A549 (cell line): Measurements from ENCODE around the gene CLPTM1. TPM values are rescaled to one million over a fixed set of nuclear protein-coding genes. Genes with fewer than 3 reads are reported as not detected.

Experiments used
- ATAC-seq, 2 experiments: fragments of 200-7000 bp in 1 of 2; fragments of >200 bp in 1 of 2; cut with Nextera tagmentation in 1 of 2; cut with Tn5 transposase in 1 of 2; 3 replicates each; pipeline versions ENCODE4 v1.8.0 to v1.9.1; 2018 to 2020; ENCODE audit warnings: mild to moderate bottlenecking in 1 of 2, moderate library complexity in 1 of 2
- CTCF ChIA-PET: fragments of 300-600 bp; sonication (Branson Sonifier 250); formaldehyde crosslinking; extraction: SDS; loops from one replicate; lab custom pipeline; 2021; ENCODE audit warnings: antibody characterized with exemption, inconsistent platforms; lab: Yijun Ruan, JAX
- POLR2A ChIA-PET: fragments of 350-600 bp; formaldehyde crosslinking; extraction: SDS; loops from one replicate; lab custom pipeline; 2021; ENCODE audit warnings: antibody characterized with exemption, inconsistent platforms; lab: Yijun Ruan, JAX
- DNase-seq, 2 experiments: peaks; one replicate each; pipeline versions ENCODE4 v3.0.0 to v3.0.0-alpha.2; 2011 to 2016; ENCODE audit warnings: low read depth in 1 of 2, low spot score in 1 of 2
- FAIRE-seq: peaks from 2 replicates; lab custom pipeline; 2011; peaks lifted over from hg19 to GRCh38; lab: Jason Lieb, UNC
- H3K27ac ChIP-seq, 2 experiments: fragments of >200 bp; sonication (Bioruptor Twin); formaldehyde crosslinking; 3 replicates each; pipeline ENCODE4 v1.5.1; 2016 to 2017
- H3K4me1 ChIP-seq: fragments of >200 bp; sonication (Bioruptor Twin); formaldehyde crosslinking; 3 replicates; pipeline ENCODE4 v1.6.1; 2016
- H3K4me2 ChIP-seq: fragments of >200 bp; sonication (Bioruptor Twin); formaldehyde crosslinking; 3 replicates; pipeline ENCODE4 v1.6.1; 2016
- H3K4me3 ChIP-seq: fragments of >200 bp; sonication (Bioruptor Twin); formaldehyde crosslinking; 3 replicates; pipeline ENCODE4 v1.5.1; 2016
- H3K9me3 ChIP-seq: fragments of >200 bp; sonication (Bioruptor Twin); formaldehyde crosslinking; 3 replicates; pipeline ENCODE4 v1.6.1; 2016
- ATOH8 ChIP-seq: fragments of 250-450 bp; sonication (Bioruptor Pico); IDR thresholded peaks from 2 replicates; pipeline ENCODE4 v1.5.0; 2020; ENCODE audit warnings: low read depth, mild to moderate bottlenecking, moderate library complexity
- BHLHE40 ChIP-seq: IDR thresholded peaks from 2 replicates; pipeline ENCODE4 v1.6.1; 2012; ENCODE audit warnings: low read depth, low read length, inconsistent platforms
- CBX2 ChIP-seq: fragments of 200-600 bp; sonication (generic); IDR thresholded peaks from 2 replicates; pipeline ENCODE4 v1.6.1; 2016; ENCODE audit warnings: low read depth, mild to moderate bottlenecking, borderline replicate concordance
- CBX8 ChIP-seq: fragments of 200-600 bp; sonication (generic); IDR thresholded peaks from 2 replicates; pipeline ENCODE4 v1.6.1; 2016
- CHD2 ChIP-seq: fragments of 150-350 bp; IDR thresholded peaks from 2 replicates; pipeline ENCODE4 v1.6.1; 2014; ENCODE audit warnings: low read length; ENCODE audit not compliant: partially characterized antibody
- CTCF ChIP-seq: fragments of >200 bp; sonication (Bioruptor Twin); formaldehyde crosslinking; IDR thresholded peaks from 3 replicates; pipeline ENCODE4 v1.5.1; 2016
- E2F6 ChIP-seq: IDR thresholded peaks from 2 replicates; pipeline ENCODE4 v1.6.1; 2012; ENCODE audit warnings: low read depth, borderline replicate concordance
- EHMT2 ChIP-seq: fragments of 200-600 bp; sonication (generic); IDR thresholded peaks from 2 replicates; pipeline ENCODE4 v1.6.1; 2016; ENCODE audit warnings: antibody characterized with exemption, low read depth, mild to moderate bottlenecking, moderate library complexity
- FOXS1 ChIP-seq: fragments of 250-450 bp; sonication (Bioruptor Pico); IDR thresholded peaks from 2 replicates; pipeline ENCODE4 v1.5.0; 2020; ENCODE audit warnings: mild to moderate bottlenecking, moderate library complexity
- HOXB5 ChIP-seq: fragments of 250-450 bp; sonication (Bioruptor Pico); IDR thresholded peaks from 2 replicates; pipeline ENCODE4 v1.5.0; 2020; ENCODE audit warnings: mild to moderate bottlenecking, moderate library complexity
- KDM1A ChIP-seq: fragments of 200-600 bp; sonication (generic); IDR thresholded peaks from 2 replicates; pipeline ENCODE4 v1.6.1; 2016; ENCODE audit warnings: low read depth, mild to moderate bottlenecking
- MAFK ChIP-seq: fragments of 450-650 bp; IDR thresholded peaks from 2 replicates; pipeline ENCODE4 v1.6.1; 2014; ENCODE audit not compliant: partially characterized antibody
- NFE2L2 ChIP-seq: fragments of 150-350 bp; conservative IDR thresholded peaks from 2 replicates; pipeline ENCODE4 v1.6.1; 2014; ENCODE audit warnings: low read length
- NPAS2 ChIP-seq: fragments of 250-450 bp; sonication (Bioruptor Pico); IDR thresholded peaks from 2 replicates; pipeline ENCODE4 v1.8.0; 2022; ENCODE audit warnings: mild to moderate bottlenecking, moderate library complexity, borderline replicate concordance
- PHF8 ChIP-seq: fragments of 200-600 bp; sonication (generic); IDR thresholded peaks from 2 replicates; pipeline ENCODE4 v1.6.1; 2016; ENCODE audit warnings: low read depth, mild to moderate bottlenecking, antibody characterized with exemption, moderate library complexity, borderline replicate concordance
- POLR2AphosphoS2 ChIP-seq: conservative IDR thresholded peaks from 2 replicates; pipeline ENCODE4 v1.6.1; 2012; ENCODE audit warnings: low read length, improper control_type of control experiment, inconsistent platforms
- RARB ChIP-seq: fragments of 250-450 bp; sonication (Bioruptor Pico); IDR thresholded peaks from 2 replicates; pipeline ENCODE4 v1.8.0; 2021; ENCODE audit warnings: mild to moderate bottlenecking, moderate library complexity
- RCOR1 ChIP-seq: fragments of 150-350 bp; IDR thresholded peaks from 2 replicates; pipeline ENCODE4 v1.6.1; 2014; ENCODE audit warnings: antibody characterized with exemption, low read length, low read depth
- RNF2 ChIP-seq: fragments of 200-600 bp; sonication (generic); IDR thresholded peaks from 2 replicates; pipeline ENCODE4 v1.6.1; 2016; ENCODE audit warnings: low read depth, mild to moderate bottlenecking, antibody characterized with exemption, moderate library complexity, borderline replicate concordance
- TFCP2L1 ChIP-seq: fragments of 250-450 bp; sonication (Bioruptor Pico); IDR thresholded peaks from 2 replicates; pipeline ENCODE4 v1.5.0; 2021; ENCODE audit warnings: mild to moderate bottlenecking
- ZC3H11A ChIP-seq: fragments of 450-650 bp; IDR thresholded peaks from 2 replicates; pipeline ENCODE4 v1.6.1; 2014; ENCODE audit warnings: antibody characterized with exemption, mild to moderate bottlenecking
- ZFP36 ChIP-seq: fragments of 450-650 bp; IDR thresholded peaks from 2 replicates; pipeline ENCODE4 v1.6.1; 2014; ENCODE audit warnings: borderline replicate concordance; ENCODE audit not compliant: partially characterized antibody
- ZSCAN20 ChIP-seq: fragments of 250-450 bp; sonication (Bioruptor Pico); IDR thresholded peaks from 2 replicates; pipeline ENCODE4 v1.8.0; 2022; ENCODE audit warnings: mild to moderate bottlenecking, moderate library complexity
- WGBS: methylation state at CpG from one replicate; pipeline ENCODE4 v1.1.6; 2017; ENCODE audit errors: missing lambda C conversion rate; 5-methylcytosine and 5-hydroxymethylcytosine counted together
- polyA plus RNA-seq, 4 experiments: library from polyadenylated mRNA; depleted of rRNA in 3 of 4; stranded (reverse); fragments of >200 nt; fragmentation: RNase III in 1 of 4; extraction: RNeasy Plus Mini Kit Qiagen cat#74134 plus additional on column Dnase treatment in 1 of 4; gene quantifications; 2 replicates in 3 of 4; 3 replicates in 1 of 4; pipeline ENCODE4 v1.2.3, GENCODE V29; 2011 to 2017
- TF ChIP-seq, protein P1 (sequence below): fragments of 450-650 bp; IDR thresholded peaks from 2 replicates; pipeline ENCODE4 v1.6.1; 2014; ENCODE audit warnings: antibody characterized with exemption

Gene CLPTM1
- polyA plus RNA-seq, 2 of the 4 experiments (the other 2 are of a cell fraction) = 99.3 to 188 TPM

DNA sequence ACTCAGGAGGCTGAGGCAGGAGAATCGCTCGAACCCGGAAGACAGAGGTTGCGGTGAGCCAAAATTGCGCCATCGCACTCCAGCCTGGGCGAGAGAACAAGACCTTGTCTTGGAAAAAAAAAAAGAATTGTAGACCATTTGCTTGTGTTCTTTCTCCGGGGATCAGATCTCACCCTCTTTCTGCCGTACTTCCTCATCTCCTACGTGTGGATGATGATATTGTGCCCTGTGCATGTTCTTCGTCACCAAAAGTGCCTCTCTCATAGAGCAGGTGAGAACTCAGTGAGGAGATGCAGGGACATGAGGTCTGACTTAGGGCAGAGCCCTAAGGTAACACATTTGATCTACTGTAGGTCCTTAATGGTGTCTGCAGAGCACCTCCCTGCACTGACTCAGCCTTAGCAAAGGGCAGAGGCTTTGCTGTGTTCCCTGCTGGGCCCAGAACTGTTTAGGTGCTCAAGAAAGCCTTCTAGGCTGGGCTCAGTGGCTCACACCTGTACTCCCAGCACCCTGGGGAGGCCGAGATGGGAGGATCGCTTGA, 8.1 kb upstream of the CLPTM1 start:
- H3K4me2 ChIP-seq = no peak overlapping the region
- DNase-seq = no peak
- no peak overlapping the region for H3K4me3 ChIP-seq
- TF ChIP-seq MAFK (no peak), HOXB5 (CRISPR knock-in tag) (no peak), RNF2 (no peak), CTCF (no peak), RCOR1 (no peak)
- TF ChIP-seq, all 56 proteins: peak for 0
- Histone ChIP-seq H3K27ac (no peak overlapping the region), H3K4me1 (no peaks in the 10 kb centered on the region), H3K9me3 (no peaks in the 10 kb centered on the region)
- FAIRE-seq = no peak
- ATAC-seq = 0 out of 6 replicates have a peak, but pooled peaks of 1 of the 2 experiments have one; percentile 5
- 90% methylated on average over 13 of the region's 13 CpGs for WGBS
- CTCF ChIA-PET = interaction anchor here (1.0 to 8.3 kb wide), 4 partner anchors 10 to 43 kb away, joined by 3 to 303 read pairs (median 14); partner anchors contain the start of genes APOC1 and APOE
- POLR2A ChIA-PET = no interaction called here

GRCh38 chr19:44948237-44948636, 6.9 kb upstream of the CLPTM1 start:
- no peak for DNase-seq
- ATAC-seq = no peak
- Histone ChIP-seq H3K4me3 (no peak overlapping the region), H3K4me1 (no peaks in the 10 kb centered on the region), H3K27ac (no peak overlapping the region), H3K4me2 (no peak overlapping the region), H3K9me3 (no peaks in the 10 kb centered on the region)
- 84% methylated on average over 5 of the region's 5 CpGs for WGBS
- CTCF ChIA-PET = interaction anchor here (1.1 to 8.3 kb wide), 3 partner anchors 11 to 41 kb away, joined by 3 to 303 read pairs (median 3); partner anchors contain the start of genes APOC1 and APOE
- no peak for FAIRE-seq
- POLR2A ChIA-PET = no interaction called here
- TF ChIP-seq ZSCAN20 (CRISPR knock-in tag) = no peak
- no peak for TF ChIP-seq ZFP36
- no peak for TF ChIP-seq NFE2L2

DNA sequence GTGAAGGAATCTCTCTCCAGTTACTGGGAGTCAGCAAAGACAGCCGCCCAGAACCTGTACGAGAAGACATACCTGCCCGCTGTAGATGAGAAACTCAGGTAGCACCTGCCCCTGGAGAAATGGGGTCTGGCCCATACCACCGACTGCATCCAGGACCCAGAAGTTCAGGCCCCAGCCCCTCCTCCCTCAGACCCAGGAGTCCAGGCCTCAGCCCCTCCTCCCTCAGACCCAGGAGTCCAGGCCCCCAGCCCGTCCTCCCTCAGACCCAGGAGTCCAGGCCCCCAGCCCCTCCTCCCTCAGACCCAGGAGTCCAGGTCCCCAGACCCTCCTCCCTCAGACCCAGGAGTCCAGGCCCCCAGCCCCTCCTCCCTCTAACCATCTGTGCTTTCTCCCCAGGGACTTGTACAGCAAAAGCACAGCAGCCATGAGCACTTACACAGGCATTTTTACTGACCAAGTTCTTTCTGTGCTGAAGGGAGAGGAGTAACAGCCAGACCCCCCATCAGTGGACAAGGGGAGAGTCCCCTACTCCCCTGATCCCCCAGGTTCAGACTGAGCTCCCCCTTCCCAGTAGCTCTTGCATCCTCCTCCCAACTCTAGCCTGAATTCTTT, 6.3 kb upstream of the CLPTM1 start:
- DNase-seq (no peak), ATAC-seq (no peak), FAIRE-seq (no peak)
- ChIA-PET CTCF (interaction anchor here (0.7 to 8.3 kb wide), 5 partner anchors 22 to 225 kb away, joined by 3 to 303 read pairs (median 3); partner anchors contain the start of genes APOC1 and APOE), POLR2A (no interaction called here)
- no peak overlapping the region for H3K4me3 ChIP-seq
- H3K4me1 ChIP-seq = peaks cover 4% of the 10 kb centered on the region
- no peaks in the 10 kb centered on the region for H3K9me3 ChIP-seq
- TF ChIP-seq MAFK (no peak), CBX8 (no peak), E2F6 (no peak), NPAS2 (no peak), CBX2 (no peak), TFCP2L1 (CRISPR knock-in tag) (no peak), KDM1A (no peak), RARB (no peak), ATOH8 (CRISPR knock-in tag) (no peak), EHMT2 (no peak), FOXS1 (CRISPR knock-in tag) (no peak), POLR2AphosphoS2 (no peak), PHF8 (no peak), ZC3H11A (no peak), CHD2 (no peak), BHLHE40 (no peak), CTCF (no peak)
- TF ChIP-seq, protein P1, sequence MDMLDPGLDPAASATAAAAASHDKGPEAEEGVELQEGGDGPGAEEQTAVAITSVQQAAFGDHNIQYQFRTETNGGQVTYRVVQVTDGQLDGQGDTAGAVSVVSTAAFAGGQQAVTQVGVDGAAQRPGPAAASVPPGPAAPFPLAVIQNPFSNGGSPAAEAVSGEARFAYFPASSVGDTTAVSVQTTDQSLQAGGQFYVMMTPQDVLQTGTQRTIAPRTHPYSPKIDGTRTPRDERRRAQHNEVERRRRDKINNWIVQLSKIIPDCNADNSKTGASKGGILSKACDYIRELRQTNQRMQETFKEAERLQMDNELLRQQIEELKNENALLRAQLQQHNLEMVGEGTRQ = no peak
- no peak overlapping the region for H3K27ac ChIP-seq
- H3K4me2 ChIP-seq = no peak overlapping the region
- WGBS = 86% methylated on average over 4 of the region's 5 CpGs
